Left lung (tissue), 10 donors: Measurements from ENCODE around the gene ANXA4. TPM values are rescaled to one million over a fixed set of nuclear protein-coding genes. Genes with fewer than 3 reads are reported as not detected.

ENCODE experiments used
- ATAC-seq: fragments of 200-7000 bp; cut with Tn5 transposase; one replicate; pipeline ENCODE4 v1.9.1; 2020; ENCODE audit warnings: moderate library complexity
- DNase-seq, 4 donors: peaks; one replicate each; pipeline ENCODE4 v3.0.0-alpha.2; 2013 to 2020
- H3K27ac ChIP-seq, 2 donors: fragments of 200-600 bp; sonication (generic) in 1 of 2; one replicate each; pipeline versions ENCODE4 v1.5.0 to v1.8.0; 2020 to 2021
- H3K27me3 ChIP-seq, 2 donors: fragments of 200-600 bp; sonication (generic) in 1 of 2; one replicate each; pipeline versions ENCODE4 v1.5.0 to v1.8.0; 2020 to 2021
- H3K36me3 ChIP-seq, 2 donors: fragments of 200-600 bp; sonication (generic) in 1 of 2; one replicate each; pipeline versions ENCODE4 v1.5.0 to v1.8.0; 2020 to 2021
- H3K4me1 ChIP-seq, 2 donors: fragments of 200-600 bp; one replicate each; pipeline ENCODE4 v1.8.0; 2021
- H3K4me3 ChIP-seq, 2 donors: fragments of 200-600 bp; sonication (generic) in 1 of 2; one replicate each; pipeline versions ENCODE4 v1.5.0 to v1.8.0; 2020 to 2021; ENCODE audit warnings: mild to moderate bottlenecking in 1 of 2
- H3K9me3 ChIP-seq, 2 donors: fragments of 200-600 bp; sonication (generic) in 1 of 2; one replicate each; pipeline versions ENCODE4 v1.5.0 to v1.8.0; 2020 to 2021
- CTCF ChIP-seq, 2 donors: fragments of 200-600 bp; sonication (generic) in 1 of 2; IDR thresholded peaks; one replicate each; pipeline versions ENCODE4 v1.5.0 to v1.8.0; 2021; ENCODE audit warnings: antibody characterized with exemption in 2 of 2
- intact Hi-C, 2 donors: fragments of 100-400 bp; cut with DNase I; formaldehyde crosslinking; loops; one replicate each; pipeline versions ENCODE4 v1.11.2 to v1.14.2; 2022
- polyA plus RNA-seq, 6 donors: library from polyadenylated mRNA; unstranded; fragments of 120-200 nt; gene quantifications; one replicate each; pipeline ENCODE4 v1.2.1, GENCODE V29; 2013; ENCODE audit not compliant: insufficient read length in 6 of 6
- total RNA-seq, 2 donors: library from RNA; stranded (reverse); fragmentation: NEBNext Ultra II Directional; extraction: Animal tissue kit (Norgen Biotek cat#: 25700); gene quantifications; one replicate each; pipeline ENCODE4 v1.2.1, GENCODE V29; 2021
- donor health status: DM: no; HTN: yes; CAD: no.
- donor health status: DM: no; HTN: no; CAD: no.

The ANXA4 gene
- total and polyA plus RNA-seq, 8 donors: 74.9 to 217 (median 85.7) TPM

DNA sequence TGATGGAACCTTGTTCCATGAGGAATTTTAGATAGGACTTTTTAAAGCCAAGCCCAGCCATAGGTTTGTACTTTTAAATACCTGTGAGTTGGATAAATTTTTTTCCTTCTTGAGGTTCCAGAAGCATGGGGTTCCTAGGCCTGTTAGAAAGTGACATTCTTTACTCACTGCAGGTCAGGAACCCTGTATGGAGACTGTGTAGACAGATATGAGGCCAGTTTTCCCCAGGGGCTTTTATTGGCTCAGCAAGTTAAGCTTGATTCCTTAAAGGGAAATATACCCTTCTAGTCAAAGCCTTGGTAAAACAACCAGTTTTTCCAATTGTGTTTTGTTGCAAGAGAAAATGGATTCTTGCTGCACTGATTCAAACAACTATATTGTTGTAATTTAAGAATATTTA, 49.1 kb downstream of the ANXA4 start:
- H3K9me3 ChIP-seq: no peaks in the 10 kb centered on the region
- no peaks in the 10 kb centered on the region for H3K27me3 ChIP-seq
- TF ChIP-seq CTCF (IDR thresholded peaks at IDR 0.05): no peak
- H3K27ac ChIP-seq: peak overlapping the region in 1 of 2 donors; percentile 74
- intact Hi-C loops: no loop called here
- H3K4me1 ChIP-seq: peaks cover 13 to 16% of the 10 kb centered on the region in 2 donors
- DNase-seq (no peak), ATAC-seq (no peak)
- no peak overlapping the region for H3K4me3 ChIP-seq
- peaks cover 0 to 32% of the 10 kb centered on the region in 2 donors for H3K36me3 ChIP-seq

GRCh38 chr2:69796174-69796573, 54.2 kb downstream of the ANXA4 start:
- intact Hi-C loops: no loop called here
- H3K9me3 ChIP-seq: no peaks in the 10 kb centered on the region
- H3K36me3 ChIP-seq: no peaks in the 10 kb centered on the region
- no peak overlapping the region for H3K4me3 ChIP-seq
- no peak overlapping the region for H3K27ac ChIP-seq
- no peak for DNase-seq
- H3K4me1 ChIP-seq: peaks cover 5 to 20% of the 10 kb centered on the region in 2 donors
- ATAC-seq: no peak
- TF ChIP-seq CTCF (IDR thresholded peaks at IDR 0.05): no peak
- no peaks in the 10 kb centered on the region for H3K27me3 ChIP-seq

GRCh38 chr2:69797235-69797634, 55.3 kb downstream of the ANXA4 start:
- no peak for TF ChIP-seq CTCF (IDR thresholded peaks at IDR 0.05)
- Histone ChIP-seq H3K4me3 (no peak overlapping the region), H3K36me3 (no peaks in the 10 kb centered on the region), H3K4me1 (peaks cover 5 to 20% of the 10 kb centered on the region in 2 donors), H3K27me3 (no peaks in the 10 kb centered on the region), H3K27ac (no peak overlapping the region), H3K9me3 (no peaks in the 10 kb centered on the region)
- intact Hi-C loops: no loop called here
- no peak for DNase-seq
- ATAC-seq: no peak

- TF ChIP-seq CTCF (IDR thresholded peaks at IDR 0.05): no peak
- Histone ChIP-seq H3K4me3 (no peak overlapping the region), H3K4me1 (peaks cover 5 to 20% of the 10 kb centered on the region in 2 donors), H3K36me3 (no peaks in the 10 kb centered on the region), H3K27me3 (no peaks in the 10 kb centered on the region), H3K9me3 (no peaks in the 10 kb centered on the region), H3K27ac (peak overlapping the region in 1 of 2 donors; percentile 49)
- DNase-seq: no peak
- intact Hi-C loops: no loop called here
- peak; percentile 10 for ATAC-seq
Measured at GRCh38 chr2:69797836-69798289, 55.9 kb downstream of the ANXA4 start.

DNA sequence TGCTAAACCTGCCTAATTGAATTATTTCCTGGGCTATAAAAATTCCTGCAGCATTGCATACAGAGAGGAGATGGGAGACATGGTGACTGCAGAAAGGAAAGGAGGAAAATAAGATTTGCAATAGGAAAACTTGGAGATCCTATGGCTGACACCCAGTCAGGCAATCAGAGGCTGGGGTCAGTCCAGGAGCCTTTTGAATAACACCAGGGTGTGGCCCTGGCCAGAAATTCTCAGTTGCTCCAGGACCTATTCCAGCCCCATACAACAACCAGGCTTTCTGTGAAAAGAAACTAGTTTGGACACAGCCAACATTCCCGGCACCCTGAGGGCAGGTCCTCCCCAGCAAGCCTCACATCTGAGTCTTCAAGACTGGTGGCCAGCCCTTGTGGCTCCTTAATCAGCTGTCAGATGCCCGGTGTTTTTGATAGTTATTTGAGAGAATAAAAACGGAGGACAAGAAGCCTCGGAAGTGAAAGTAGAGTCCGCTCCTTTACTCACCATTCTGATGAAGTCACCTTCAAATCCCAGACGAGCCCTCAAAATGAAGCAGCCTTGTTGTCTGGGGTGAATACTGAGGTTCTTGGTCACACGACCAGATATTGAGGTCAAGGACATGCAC, 56.5 kb downstream of the ANXA4 start:
- peaks cover 5 to 20% of the 10 kb centered on the region in 2 donors for H3K4me1 ChIP-seq
- no peak overlapping the region for H3K4me3 ChIP-seq
- TF ChIP-seq CTCF (IDR thresholded peaks at IDR 0.05): no peak
- no peaks in the 10 kb centered on the region for H3K9me3 ChIP-seq
- no peak for DNase-seq
- no peaks in the 10 kb centered on the region for H3K27me3 ChIP-seq
- ATAC-seq: peak; percentile 79
- H3K36me3 ChIP-seq: no peaks in the 10 kb centered on the region
- intact Hi-C loops: no loop called here
- H3K27ac ChIP-seq: peak overlapping the region; percentile 49 to 57
